AG09319 (cell line): Measurements from ENCODE around the gene MTSS2.

Experiments
- DNase-seq: peaks from one replicate; pipeline ENCODE4 v3.0.0-alpha.2; 2010; ENCODE audit warnings: low read depth; ENCODE audit errors: extremely low read depth
- CTCF ChIP-seq: IDR thresholded peaks from 2 replicates; pipeline ENCODE4 v1.5.1; 2011; ENCODE audit warnings: low read depth, mild to moderate bottlenecking, inconsistent platforms, low read length, moderate library complexity

MTSS2 gene

GRCh38 chr16:70638814-70639792 lies 46.8 kb downstream of the MTSS2 start:
- TF ChIP-seq CTCF: no peak
- no peak for DNase-seq
